Progenitor cell of endocrine pancreas (in vitro differentiated cells): ENCODE measurements around the gene PPP4R2. TPM values are rescaled to one million over a fixed set of nuclear protein-coding genes. Genes with fewer than 3 reads are reported as not detected.

ENCODE experiments used
- DNase-seq: peaks from one replicate; pipeline ENCODE4 v3.0.0; 2021; ENCODE audit warnings: low spot score; ENCODE audit not compliant: unreplicated experiment
- H3K27ac Mint-ChIP-seq: 2 replicates; pipeline ENCODE4 v1.8.0; 2021; ENCODE audit warnings: mild to moderate bottlenecking, moderate library complexity, mixed read lengths
- H3K27me3 Mint-ChIP-seq: 2 replicates; pipeline ENCODE4 v1.8.0; 2021; ENCODE audit warnings: mixed read lengths
- H3K36me3 Mint-ChIP-seq: 2 replicates; pipeline ENCODE4 v1.8.0; 2022; ENCODE audit warnings: mixed read lengths; ENCODE audit not compliant: insufficient read depth
- H3K4me1 Mint-ChIP-seq: 2 replicates; pipeline ENCODE4 v1.8.0; 2021; ENCODE audit warnings: low read depth, mixed read lengths
- H3K4me3 Mint-ChIP-seq: 2 replicates; pipeline ENCODE4 v1.8.0; 2021; ENCODE audit warnings: low read depth, mild to moderate bottlenecking, moderate library complexity, mixed read lengths
- H3K9me3 Mint-ChIP-seq: 2 replicates; pipeline ENCODE4 v1.8.0; 2021; ENCODE audit warnings: low read depth, mixed read lengths
- CTCF ChIP-seq: fragments of 200-600 bp; sonication (generic); IDR thresholded peaks from one replicate; pipeline ENCODE4 v1.5.0; 2021; ENCODE audit warnings: antibody characterized with exemption, mild to moderate bottlenecking; ENCODE audit not compliant: unreplicated experiment
- total RNA-seq: library from RNA; stranded (reverse); gene quantifications from 2 replicates; pipeline ENCODE4 v1.2.1, GENCODE V29; 2021

The PPP4R2 gene
- total RNA-seq, 1 donor from 2014 or later: 130 TPM

GRCh38 chr3:73029321-73029796 lies 32.7 kb downstream of the PPP4R2 start:
- H3K27me3 Mint-ChIP-seq: no peaks in the 10 kb centered on the region
- peaks cover 12% of the 10 kb centered on the region for H3K36me3 Mint-ChIP-seq
- peaks cover 35% of the 10 kb centered on the region for H3K4me1 Mint-ChIP-seq
- H3K27ac Mint-ChIP-seq: peak overlapping the region; percentile 28
- no peak overlapping the region for H3K4me3 Mint-ChIP-seq
- no peak for DNase-seq
- TF ChIP-seq CTCF: no peak
- no peaks in the 10 kb centered on the region for H3K9me3 Mint-ChIP-seq

GRCh38 chr3:73030073-73030597 lies 33.5 kb downstream of the PPP4R2 start:
- TF ChIP-seq CTCF: no peak
- DNase-seq: no peak
- Mint-ChIP-seq H3K27me3 (no peaks in the 10 kb centered on the region), H3K4me3 (no peak overlapping the region), H3K36me3 (peaks cover 12% of the 10 kb centered on the region), H3K27ac (no peak overlapping the region), H3K9me3 (no peaks in the 10 kb centered on the region), H3K4me1 (peaks cover 29% of the 10 kb centered on the region)

- Mint-ChIP-seq H3K27me3 (no peaks in the 10 kb centered on the region), H3K4me3 (no peak overlapping the region), H3K9me3 (no peaks in the 10 kb centered on the region), H3K4me1 (peaks cover 27% of the 10 kb centered on the region), H3K36me3 (peaks cover 12% of the 10 kb centered on the region), H3K27ac (no peak overlapping the region)
- DNase-seq: no peak
- TF ChIP-seq CTCF: no peak
Observed at GRCh38 chr3:73031573-73032103, 35.0 kb downstream of the PPP4R2 start.

GRCh38 chr3:73036694-73037591 lies 40.3 kb downstream of the PPP4R2 start:
- TF ChIP-seq CTCF: no peak
- peak overlapping the region; percentile 4 for H3K27ac Mint-ChIP-seq
- H3K4me1 Mint-ChIP-seq: peaks cover 42% of the 10 kb centered on the region
- H3K4me3 Mint-ChIP-seq: no peak overlapping the region
- H3K27me3 Mint-ChIP-seq: no peaks in the 10 kb centered on the region
- H3K9me3 Mint-ChIP-seq: no peaks in the 10 kb centered on the region
- no peak for DNase-seq
- peaks cover 5% of the 10 kb centered on the region for H3K36me3 Mint-ChIP-seq

GRCh38 chr3:73041537-73041936 lies 44.9 kb downstream of the PPP4R2 start:
- Mint-ChIP-seq H3K4me1 (peaks cover 40% of the 10 kb centered on the region), H3K36me3 (peaks cover 3% of the 10 kb centered on the region)

More at GRCh38 chr3:73041537-73041936, 44.9 kb downstream of the PPP4R2 start:
- TF ChIP-seq CTCF: no peak
- Mint-ChIP-seq H3K27me3 (no peaks in the 10 kb centered on the region), H3K4me3 (no peak overlapping the region), H3K9me3 (no peaks in the 10 kb centered on the region), H3K27ac (peak overlapping the region; percentile 18)
- no peak for DNase-seq
